HG03521 (cell line): ENCODE results near the gene OPRD1.
"Not testable (repeated sequence)": the region's sequence is repeated elsewhere in the genome, so short reads cannot be mapped to it uniquely, and the experiment has no call there.

Experiments
- ATAC-seq: cut with Tn5 transposase; IDR thresholded peaks from one replicate; pipeline ENCODE4 v1.9.1; 2021; ENCODE audit warnings: mild to moderate bottlenecking, moderate library complexity; ENCODE audit not compliant: unreplicated experiment

The OPRD1 gene

DNA sequence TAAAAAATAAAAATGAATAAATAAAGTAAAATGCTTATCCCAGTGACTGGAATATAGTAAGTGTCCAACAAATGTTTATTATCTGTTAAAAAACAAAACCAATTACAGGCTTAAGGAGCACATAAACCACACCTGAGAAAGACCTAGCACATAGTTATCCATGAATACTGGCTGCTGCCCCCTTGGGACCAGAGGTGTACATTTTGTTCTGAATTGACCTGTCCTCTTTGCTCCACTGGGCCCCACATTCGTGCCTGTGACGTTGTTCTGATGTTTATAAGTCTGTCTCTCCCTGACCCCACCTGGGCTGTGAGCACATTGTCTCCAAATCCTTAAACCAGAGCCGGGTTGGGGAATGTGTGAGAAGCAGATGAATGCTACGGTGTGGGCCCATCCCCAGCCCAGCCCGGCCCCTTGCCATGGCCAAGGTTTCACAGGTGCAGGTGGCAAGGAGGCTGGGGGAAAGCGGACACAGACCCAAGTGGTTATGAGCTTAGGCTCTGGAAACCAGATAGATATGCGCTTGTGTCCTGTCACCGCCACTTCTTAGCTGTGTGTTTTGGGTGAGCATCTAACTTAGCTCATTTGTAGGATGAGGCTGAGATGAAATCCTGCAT, 29.1 kb downstream of the OPRD1 start:
- ATAC-seq, result no peak

DNA sequence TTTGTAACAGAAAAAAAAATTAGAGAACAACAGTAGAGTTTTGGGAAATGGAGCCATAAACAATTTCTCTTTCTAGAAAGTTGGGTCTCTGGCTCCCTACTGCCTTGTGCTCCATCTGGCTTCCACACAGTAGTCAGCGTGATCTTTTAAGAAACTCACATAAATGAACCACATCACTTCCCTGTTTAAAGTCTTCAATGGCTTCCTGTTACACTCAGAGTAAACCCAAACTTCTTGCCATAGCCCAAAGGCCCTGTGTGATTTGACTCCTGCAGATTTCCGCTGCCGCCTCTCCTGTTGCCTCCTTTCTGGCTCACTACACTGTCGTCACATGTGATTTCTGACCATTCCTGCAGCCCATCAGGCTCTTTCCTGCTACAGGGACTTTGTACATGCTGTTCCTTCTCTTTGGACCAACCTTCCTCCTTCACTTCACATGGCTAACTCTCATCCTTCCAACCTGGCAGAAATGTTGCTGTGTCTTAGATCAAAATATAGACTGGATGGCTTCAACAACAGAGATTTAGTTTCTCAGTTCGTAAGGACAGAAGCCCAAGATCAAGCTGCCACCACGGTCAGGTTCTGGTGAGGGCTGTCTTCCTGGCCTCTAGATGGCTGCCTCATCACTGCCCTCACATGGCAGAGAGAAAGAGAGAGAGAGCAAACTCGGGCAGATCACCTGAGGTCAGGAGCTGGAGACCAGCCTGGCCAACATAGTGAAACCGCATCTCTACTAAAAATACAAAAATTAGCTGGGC, 34.0 kb downstream of the OPRD1 start:
- ATAC-seq, result no peak

DNA sequence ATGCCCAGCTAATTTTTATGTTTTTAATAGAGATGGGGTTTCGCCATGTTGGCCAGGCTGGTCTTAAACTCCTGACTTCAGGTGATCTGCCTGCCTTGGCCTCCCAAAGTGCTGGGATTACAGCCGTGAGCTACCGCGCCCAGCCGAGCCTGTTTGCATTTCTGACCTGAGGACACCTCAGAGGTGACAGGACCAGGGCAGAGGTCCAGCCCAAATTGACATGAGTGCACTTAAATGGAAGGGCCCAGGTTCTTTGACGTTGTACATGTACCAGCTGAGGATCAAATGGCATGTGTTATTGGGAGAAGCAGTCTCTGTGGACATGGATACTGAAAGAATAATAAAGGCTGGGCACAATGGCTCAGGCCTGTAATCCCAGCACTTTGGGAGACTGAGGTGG, 35.2 kb downstream of the OPRD1 start:
- not testable (repeated sequence) for ATAC-seq

DNA sequence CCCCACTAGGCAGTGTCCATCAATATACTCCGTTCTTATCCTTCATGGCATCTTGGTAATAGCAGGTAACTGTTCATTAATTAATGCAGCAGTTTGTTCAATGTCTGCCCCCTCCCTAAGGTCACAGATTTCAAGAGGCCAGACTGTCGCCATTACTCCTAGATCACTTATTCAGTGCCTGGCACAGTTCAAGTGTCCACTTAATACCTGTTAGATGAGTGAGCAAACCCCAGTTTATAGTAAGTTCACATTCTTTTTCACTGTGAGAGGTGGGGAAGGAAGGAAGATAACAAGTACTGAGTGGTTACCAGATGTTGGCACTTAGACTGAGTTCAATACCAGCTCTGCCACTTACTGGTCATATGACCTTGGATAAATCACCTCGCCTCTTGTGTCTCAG, 36.4 kb downstream of the OPRD1 start:
- ATAC-seq, result no peak

DNA sequence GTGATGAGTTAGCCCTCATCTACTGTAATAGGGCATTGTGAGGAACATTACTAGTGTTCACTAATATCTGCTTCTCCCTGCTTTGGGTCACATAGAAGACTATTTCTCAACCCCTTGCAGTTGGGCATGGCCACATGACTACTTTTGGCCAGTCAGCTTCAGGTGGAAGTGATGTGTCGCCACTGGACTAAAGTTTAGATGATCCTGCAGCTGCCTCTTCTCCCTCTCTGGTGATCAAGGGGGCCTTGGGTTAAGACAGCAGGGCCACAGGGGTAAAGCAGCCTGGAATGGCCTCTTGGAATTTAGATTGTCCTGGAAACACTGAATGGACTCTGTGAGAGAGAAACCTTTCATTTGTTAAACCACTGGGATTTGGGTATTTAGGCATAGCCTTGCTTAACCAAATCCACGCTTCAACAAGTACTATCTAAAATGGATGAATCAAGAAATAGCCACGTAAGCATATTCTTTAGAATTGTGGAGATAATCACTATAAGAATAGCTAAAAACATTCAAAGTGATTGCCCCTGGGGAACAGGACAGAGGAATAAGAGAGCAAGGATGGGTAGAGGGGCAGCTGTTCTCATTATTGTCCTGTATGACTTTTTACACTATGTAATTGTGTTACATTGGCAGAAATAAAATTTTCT, 41.2 kb downstream of the OPRD1 start:
- ATAC-seq, result no peak

DNA sequence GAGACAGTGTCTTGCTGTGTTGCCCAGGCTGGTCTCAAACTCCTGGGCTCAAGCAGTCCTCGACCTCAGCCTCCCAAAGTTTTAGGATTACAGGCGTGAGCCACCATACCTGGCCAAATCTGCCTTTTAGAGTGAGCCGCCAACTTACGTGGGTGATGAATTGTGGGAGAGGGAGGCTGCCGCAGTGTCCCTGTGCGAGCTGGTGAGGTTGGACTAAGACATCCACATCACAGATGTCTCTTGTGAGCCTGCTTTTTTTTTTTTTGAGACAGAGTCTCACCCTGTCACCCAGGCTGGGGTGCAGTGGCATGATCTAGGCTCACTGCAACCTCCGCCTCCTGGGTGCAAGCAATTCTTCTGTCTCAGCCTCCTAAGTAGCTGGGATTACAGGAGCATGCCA, 42.4 kb downstream of the OPRD1 start:
- ATAC-seq, result not testable (repeated sequence)

DNA sequence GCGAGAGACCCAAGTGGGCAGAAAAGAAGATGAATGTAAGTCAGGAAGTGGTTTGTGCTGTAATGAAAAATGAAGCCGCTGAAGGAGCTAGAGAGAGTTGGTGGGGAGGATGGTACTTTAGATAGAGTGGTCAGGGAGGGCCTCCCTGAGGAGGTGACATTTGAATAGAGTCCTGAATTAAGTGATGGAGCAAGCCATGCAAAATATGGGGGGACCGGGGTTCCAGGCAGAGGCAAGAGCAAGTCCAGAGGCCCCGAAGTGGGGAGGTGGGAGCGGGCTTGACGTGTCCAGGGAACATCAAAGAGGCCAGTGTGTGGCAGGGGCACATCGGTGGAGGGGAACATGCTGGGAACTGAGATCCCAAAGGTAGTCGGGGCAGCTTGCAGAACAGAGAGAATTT, 43.1 kb downstream of the OPRD1 start:
- ATAC-seq, result no peak

DNA sequence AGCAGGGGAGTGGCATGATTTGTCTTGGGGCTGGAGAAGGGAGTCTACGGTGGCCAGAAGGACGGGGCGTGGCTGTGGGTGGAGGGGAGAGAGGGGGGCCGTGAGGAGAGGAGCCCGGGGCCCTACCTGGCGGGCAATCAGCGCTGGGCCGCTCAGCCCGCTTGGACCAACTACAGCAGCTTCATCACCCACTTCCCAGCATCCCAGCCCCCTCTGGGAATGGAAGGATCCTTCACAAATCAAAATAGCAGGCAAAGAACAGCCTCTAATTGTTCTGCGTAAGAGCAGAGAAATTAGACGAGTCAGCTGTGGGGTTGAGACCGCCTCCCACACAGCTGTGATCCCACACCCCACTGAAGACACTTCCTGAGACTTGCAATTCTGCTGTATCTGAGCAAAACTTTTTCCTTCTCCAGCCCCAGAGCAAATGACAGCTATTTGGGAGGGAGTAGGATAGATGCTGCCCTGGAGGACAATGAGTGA, 43.5 kb downstream of the OPRD1 start:
- ATAC-seq, result no peak

DNA sequence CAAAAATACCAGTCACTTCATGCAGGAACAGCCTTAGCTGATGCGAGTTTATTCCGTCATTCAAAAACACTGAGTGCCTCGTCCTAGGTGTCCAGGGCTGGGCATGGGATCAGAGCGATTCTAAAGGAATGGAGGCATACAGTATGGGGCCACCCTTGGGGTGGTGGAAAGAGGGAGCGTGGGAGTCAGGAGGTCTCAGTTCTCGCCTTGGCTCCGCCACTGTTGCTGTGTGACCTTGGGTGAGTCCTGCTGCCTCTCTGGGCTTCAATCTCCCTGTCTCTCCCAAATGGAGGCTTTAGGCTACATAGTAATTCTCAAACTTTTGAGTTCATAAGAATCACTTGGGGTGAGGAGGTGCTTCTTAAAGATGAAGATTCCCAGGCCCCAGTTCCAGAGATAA, 44.0 kb downstream of the OPRD1 start:
- no peak for ATAC-seq

DNA sequence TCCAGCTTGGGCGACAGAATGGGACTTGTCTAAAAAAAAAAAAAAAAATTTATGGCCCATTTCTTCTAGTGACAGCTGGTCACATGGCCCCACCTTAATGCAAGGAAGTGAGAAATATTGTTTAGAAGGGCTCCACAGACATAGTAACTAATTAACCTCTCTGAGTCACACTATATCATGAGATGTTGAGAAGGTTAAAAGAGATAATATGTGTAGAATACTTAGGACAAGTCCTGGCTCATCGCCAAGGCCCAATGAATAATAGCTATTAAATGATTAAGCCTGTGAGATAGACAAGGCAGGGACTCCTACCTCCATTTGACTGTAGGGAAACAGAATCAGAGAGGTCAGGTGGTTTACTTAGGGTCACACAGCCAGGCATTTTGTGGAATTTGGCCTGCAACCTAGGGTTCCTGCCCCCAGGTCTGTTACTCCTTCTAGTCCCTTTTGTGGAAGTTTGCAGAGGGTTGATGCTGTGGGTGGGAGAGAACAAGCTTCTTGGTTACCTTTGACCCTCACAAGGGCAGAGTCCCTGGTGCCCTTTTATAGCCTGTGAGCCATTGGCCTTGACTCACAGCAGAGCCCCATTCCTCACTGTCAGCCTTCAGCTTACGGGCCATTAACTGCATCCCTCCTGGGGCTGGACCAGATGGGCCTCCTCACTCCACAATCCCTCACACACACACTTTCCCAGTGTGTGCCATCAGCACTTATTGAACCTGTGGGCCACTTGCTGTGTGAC, 48.5 kb downstream of the OPRD1 start:
- ATAC-seq, result no peak

DNA sequence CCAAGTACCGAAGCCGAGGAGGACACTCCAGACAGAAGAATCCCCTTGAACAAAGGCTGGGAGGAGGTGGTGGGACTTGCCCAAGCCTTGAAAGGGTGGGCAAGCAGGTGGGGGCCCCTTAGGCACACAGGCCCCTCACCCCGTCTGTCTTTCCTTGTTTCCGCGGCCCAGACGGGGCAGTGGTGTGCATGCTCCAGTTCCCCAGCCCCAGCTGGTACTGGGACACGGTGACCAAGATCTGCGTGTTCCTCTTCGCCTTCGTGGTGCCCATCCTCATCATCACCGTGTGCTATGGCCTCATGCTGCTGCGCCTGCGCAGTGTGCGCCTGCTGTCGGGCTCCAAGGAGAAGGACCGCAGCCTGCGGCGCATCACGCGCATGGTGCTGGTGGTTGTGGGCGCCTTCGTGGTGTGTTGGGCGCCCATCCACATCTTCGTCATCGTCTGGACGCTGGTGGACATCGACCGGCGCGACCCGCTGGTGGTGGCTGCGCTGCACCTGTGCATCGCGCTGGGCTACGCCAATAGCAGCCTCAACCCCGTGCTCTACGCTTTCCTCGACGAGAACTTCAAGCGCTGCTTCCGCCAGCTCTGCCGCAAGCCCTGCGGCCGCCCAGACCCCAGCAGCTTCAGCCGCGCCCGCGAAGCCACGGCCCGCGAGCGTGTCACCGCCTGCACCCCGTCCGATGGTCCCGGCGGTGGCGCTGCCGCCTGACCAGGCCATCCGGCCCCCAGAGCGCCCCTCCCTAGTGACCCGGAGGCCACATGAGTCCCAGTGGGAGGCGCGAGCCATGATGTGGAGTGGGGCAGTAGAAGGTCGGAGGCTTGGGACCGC, 50.8 kb downstream of the OPRD1 start:
- no peak for ATAC-seq

DNA sequence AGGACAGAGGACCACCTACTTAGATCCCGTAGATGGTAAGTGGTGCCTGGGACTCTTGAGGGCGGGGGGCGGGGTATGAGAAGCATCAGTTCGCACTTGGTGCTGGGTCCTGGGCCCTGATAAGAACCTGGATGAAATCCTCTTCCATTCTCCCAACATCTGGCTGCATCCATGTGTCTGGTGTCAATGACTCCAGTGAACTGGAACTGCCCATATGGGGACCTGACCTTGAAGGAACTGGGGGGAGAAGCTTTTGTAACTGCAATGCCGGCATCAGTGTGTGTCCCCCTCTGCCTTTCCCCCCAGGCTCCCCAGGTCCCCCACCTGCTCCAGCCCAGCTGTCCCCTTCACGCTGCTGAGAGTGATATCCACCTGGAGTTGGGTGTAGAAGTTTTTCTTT, 52.7 kb downstream of the OPRD1 start:
- no peak for ATAC-seq

DNA sequence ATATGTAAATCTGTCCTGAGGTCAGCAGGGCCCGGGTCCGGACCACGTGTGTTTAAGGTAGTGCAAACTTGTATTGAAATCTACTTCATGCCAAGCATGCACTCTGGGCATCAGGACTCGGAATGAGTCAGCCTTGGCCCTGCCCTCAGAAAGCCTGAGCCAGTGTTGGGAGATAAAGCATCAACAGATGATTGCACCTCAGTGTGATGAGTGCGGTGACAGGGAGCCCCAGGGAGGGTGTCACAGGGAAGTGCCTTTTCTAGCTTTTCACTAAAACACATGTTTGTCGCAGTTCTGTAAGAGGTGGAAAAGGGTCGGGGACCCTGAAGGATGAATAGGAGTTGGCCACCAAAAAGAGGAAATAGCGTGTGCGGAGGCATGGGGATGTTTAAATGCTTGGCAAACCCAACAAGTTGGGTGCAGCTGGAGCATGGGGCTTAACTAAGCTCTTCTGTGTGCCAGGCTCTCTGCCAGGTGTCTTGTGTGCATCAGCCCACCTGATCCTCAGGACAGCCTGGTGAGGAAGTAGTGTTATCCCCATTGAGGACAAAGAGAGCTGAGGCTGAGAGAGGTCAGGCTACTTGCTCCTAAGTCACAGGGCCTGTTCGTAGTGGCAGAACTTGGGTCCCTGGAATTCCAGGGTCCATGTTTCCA, 54.2 kb downstream of the OPRD1 start:
- ATAC-seq, result no peak

DNA sequence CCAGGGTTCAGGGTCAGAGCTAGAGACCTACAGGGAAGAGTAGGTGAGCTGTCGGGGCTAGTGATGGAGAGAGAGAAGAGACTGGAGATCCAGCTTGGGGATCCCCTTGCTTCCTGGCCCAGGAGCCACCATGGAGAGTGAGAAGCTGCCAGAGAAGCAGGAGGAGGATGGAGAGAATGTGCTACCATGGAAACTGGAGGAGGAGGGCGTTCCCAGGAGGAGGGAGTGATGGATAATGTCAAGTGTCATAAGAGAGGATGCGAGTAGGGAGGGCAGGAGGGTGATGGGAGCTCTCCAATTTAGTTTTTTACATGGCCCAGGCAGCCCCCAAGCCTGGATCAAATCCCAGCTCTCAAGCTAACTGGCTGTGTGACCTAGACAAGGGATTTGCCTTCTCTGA, 55.9 kb downstream of the OPRD1 start:
- ATAC-seq, result no peak

DNA sequence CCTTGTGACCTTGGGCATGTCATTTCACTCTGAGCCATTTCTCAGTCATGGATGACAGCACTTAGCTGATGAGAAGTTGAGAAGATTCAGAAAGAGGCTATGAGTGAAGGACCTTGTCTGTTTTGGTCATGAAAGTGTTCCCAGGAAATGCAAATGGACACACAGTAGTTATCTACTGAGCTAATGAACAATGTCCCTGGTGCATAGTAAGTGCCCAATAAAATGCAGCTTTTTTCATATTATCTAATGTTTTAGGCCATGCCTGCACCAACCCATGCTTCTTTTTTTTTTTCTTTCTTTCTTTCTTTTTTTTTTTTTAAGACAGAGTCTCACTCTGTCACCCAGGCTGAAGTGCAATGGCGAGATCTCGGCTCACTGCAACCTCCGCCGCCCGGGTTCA, 58.0 kb downstream of the OPRD1 start:
- no peak for ATAC-seq

DNA sequence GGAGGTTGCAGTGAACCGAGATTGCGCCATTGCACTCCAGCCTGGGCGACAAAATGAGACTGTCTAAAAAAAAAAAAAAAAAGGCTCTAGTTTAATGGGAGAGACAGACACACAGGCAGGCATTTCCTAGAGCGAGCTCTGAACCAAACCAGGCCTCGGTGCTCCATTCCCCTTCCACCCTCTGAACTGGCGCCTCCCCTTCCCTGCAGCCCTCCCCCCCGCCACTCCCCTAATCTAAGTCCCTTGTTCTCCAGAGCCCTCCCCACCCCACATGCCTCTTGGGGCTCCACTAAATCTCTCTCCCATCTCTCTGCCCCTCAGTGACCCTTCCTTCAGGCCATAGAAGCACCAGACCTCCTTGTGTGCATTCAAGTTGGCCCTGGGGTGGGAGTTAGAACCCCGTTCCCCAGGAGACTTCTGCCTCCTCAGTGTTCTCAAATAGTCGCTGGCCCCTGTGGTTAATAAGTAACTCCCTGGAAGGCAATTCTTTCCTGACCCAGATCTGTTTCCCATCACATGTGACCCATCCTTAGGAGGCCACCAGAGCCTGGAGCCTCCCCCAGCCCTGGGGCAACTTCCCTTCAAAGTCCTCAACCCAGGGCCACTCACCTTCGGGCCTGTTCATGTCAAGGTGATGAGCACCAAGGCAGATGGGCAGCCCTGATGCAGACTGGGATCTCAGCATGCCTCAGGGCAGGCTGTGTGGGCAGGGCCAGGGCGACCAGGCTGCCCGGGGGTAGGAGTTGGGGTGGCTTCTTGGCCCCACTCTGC, 59.8 kb downstream of the OPRD1 start:
- ATAC-seq, result no peak

DNA sequence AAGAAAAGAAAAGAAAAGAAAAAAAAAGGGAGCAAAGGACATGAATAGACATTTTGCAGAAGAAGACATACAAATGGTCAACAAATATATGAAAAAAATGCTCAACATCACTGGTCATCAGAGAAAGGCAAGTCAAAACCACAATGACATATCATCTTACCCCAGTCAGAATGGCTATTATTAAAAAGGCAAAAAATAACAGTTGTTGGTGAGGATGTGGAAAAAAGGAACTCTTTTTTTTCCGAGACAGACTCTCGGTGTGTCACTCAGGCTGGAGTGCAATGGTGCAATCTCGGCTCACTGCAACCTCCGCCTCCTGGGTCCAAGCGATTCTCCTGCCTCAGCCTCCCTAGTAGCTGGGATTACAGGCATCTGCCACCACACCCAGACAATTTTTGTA, 63.2 kb downstream of the OPRD1 start:
- ATAC-seq, result not testable (repeated sequence)

DNA sequence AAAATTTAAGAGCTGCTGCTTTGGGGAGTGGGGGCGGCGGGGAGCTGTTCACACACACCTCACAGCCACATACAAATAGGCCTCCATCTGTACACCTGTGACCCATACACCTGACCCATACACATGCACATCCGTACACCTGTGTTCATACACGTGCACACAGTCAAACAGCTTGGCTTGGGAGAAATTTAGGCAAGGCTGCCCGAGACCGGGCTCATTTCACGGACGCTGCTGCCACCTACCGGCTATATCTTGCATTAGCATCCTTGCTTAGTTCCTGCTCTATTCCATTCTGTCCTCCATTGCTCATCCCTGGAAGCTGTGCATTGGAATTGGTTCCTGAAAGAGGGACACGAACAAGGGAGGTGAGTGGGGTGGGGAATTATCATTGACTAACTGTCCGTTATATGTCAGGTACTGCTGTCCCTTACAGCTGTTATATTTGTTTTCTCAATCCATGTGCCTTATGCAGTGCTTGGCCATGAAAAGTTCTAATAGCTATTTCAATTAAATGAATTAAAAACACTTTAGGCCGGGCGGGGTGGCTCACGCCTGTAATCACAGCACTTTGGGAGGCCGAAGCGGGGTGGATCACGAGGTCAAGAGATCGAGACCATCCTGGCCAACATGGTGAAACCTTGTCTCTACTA, 65.3 kb downstream of the OPRD1 start:
- no peak for ATAC-seq

DNA sequence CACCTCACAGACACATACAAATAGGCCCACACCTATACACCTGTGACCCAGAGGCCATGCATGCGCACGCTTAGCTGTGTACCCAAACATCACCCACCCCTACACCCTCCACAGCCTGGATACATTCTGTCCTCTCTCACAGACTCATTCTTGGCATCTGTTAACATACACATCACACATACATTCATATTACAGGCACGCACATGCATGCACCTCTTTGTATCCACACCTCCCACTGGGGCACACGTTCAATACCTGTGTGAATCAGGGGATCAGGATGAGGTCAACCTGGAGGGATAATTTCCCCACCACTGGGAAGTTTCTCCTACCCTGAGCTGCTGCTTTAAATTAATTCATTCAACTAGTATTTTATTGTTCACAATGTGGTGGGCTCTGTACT, 66.8 kb downstream of the OPRD1 start:
- ATAC-seq, result no peak
